Heart right ventricle (tissue), 16 donors: ENCODE data around the gene DYNLT2. TPM values are rescaled to one million over a fixed set of nuclear protein-coding genes. Genes with fewer than 3 reads are reported as not detected.

ENCODE experiments used
- ATAC-seq, 8 donors: fragments of 200-7000 bp; cut with Tn5 transposase; one replicate each; pipeline ENCODE4 v1.9.1; 2020; ENCODE audit warnings: mild to moderate bottlenecking in 8 of 8, moderate library complexity in 8 of 8, moderate number of reproducible peaks in 1 of 8
- DNase-seq, 2 donors: peaks; one replicate each; pipeline ENCODE4 v3.0.0-alpha.2; 2020
- H3K27ac ChIP-seq, 10 donors: fragments of 200-600 bp; sonication (generic) in 2 of 10; one replicate each; pipeline versions ENCODE4 v1.5.0 to v1.8.0; 2020 to 2022; ENCODE audit warnings: mild to moderate bottlenecking in 3 of 10
- H3K27me3 ChIP-seq, 7 donors: fragments of 200-600 bp; one replicate each; pipeline ENCODE4 v1.8.0; 2021 to 2022; ENCODE audit warnings: mild to moderate bottlenecking in 2 of 7
- H3K36me3 ChIP-seq, 9 donors: fragments of 200-600 bp; sonication (generic) in 1 of 9; one replicate each; pipeline versions ENCODE4 v1.5.0 to v1.8.0; 2020 to 2022; ENCODE audit warnings: mild to moderate bottlenecking in 2 of 9
- H3K4me1 ChIP-seq, 9 donors: fragments of 200-600 bp; sonication (generic) in 1 of 9; one replicate each; pipeline versions ENCODE4 v1.5.0 to v1.8.0; 2020 to 2022; ENCODE audit warnings: mild to moderate bottlenecking in 4 of 9
- H3K4me3 ChIP-seq, 10 donors: fragments of 200-600 bp; sonication (generic) in 2 of 10; one replicate each; pipeline versions ENCODE4 v1.5.0 to v1.8.0; 2020 to 2022; ENCODE audit warnings: mild to moderate bottlenecking in 7 of 10, moderate library complexity in 2 of 10
- H3K9me3 ChIP-seq, 11 donors: fragments of 200-600 bp in 10 of 11; sonication (generic) in 2 of 11; one replicate each; pipeline versions ENCODE4 v1.5.0 to v1.8.0; 2013 to 2022; ENCODE audit warnings: mild to moderate bottlenecking in 2 of 11, control low read depth in 1 of 11, moderate library complexity in 1 of 11
- CTCF ChIP-seq, 9 donors: fragments of 200-600 bp; sonication (generic) in 2 of 9; IDR thresholded peaks; one replicate each; pipeline versions ENCODE4 v1.5.0 to v1.8.0; 2021 to 2022; ENCODE audit warnings: antibody characterized with exemption in 9 of 9, mild to moderate bottlenecking in 5 of 9, moderate library complexity in 1 of 9
- WGBS, 2 donors: extraction: QIAGEN DNeasy Blood & Tissue Kit; methylation state at CpG; one replicate each; pipeline ENCODE4 v1.1.7; 2013; ENCODE audit warnings: inconsistent platforms in 1 of 2; 5-methylcytosine and 5-hydroxymethylcytosine counted together
- intact Hi-C, 10 donors: fragments of 100-400 bp; cut with DNase I; formaldehyde crosslinking; loops; one replicate each; pipeline versions ENCODE4 v1.11.1 to v1.14.2; 2022
- polyA plus RNA-seq, 2 donors: library from polyadenylated mRNA; stranded (reverse); fragments of 200-250 nt; gene quantifications; one replicate each; pipeline ENCODE4 v1.2.3, GENCODE V29; 2013
- total RNA-seq, 10 donors: library from RNA; stranded (reverse); fragmentation: NEBNext Ultra II Directional in 3 of 10; extraction: Animal tissue kit (Norgen Biotek cat#: 25700) in 3 of 10; gene quantifications; one replicate each; pipeline versions ENCODE4 v1.2.1 to v1.2.4, GENCODE V29; 2021 to 2023
- donor health status: Arrhythmogenic right ventricular cardiomyopathy.
- donor health status: ischemic (EF 13 %, LVEDD 7.1; RV severe dilation, severe dysfunction).
- donor health status: healthy with polysubstance abuse.
- donor health status: DM: no; HTN: yes; CAD: no.
- donor health status: DM: no; HTN: no; CAD: no.
- donor health status: ischemic (EF 25% LVEDD 6.9; RV normal size, moderate dysfunction).
- donor health status: ischemic (EF 25% LVEDD 5.7; RV mildly dilated, moderate dysfunction).
- donor health status: healthy.
- donor health status: DM: yes; HTN: yes; CAD: no.
- donor health status: Ischemic cardiomyopathy.
- donor health status: ischemic (EF 35%, LVEDD 5.7; RV mildly dilated, moderate dysfunction).
- donor health status: nonischemic (EF 11% LVEDD 7.7; RV severe dilation, severe dysfunction).
- donor health status: DM: yes; HTN: yes; CAD: no.
- donor health status: PGD.
- donor health status: ischemic (EF 29% LVEDD 5.4; RV normal size, mild dysfunction).
- donor health status: nonischemic (EF 23%, LVEDD 6.1; RV moderate dilation, normal function).

Gene DYNLT2
- total and polyA plus RNA-seq, 12 donors = 0.19 to 3.4 (median 0.66) TPM

- no peaks in the 10 kb centered on the region for H3K4me1 ChIP-seq
- H3K4me3 ChIP-seq = no peak overlapping the region
- H3K36me3 ChIP-seq = peaks cover 0 to 47% (median 10%) of the 10 kb centered on the region in 9 donors
- no peaks in the 10 kb centered on the region for H3K27me3 ChIP-seq
- no peak for TF ChIP-seq CTCF (IDR thresholded peaks at IDR 0.05)
- intact Hi-C loops = no loop called here
- WGBS, 2 donors = 95 to 97% methylated on average over 8 of the region's 8 CpGs
- H3K27ac ChIP-seq = no peak overlapping the region
- no peak for ATAC-seq
- H3K9me3 ChIP-seq = no peaks in the 10 kb centered on the region
- no peak for DNase-seq
Measured at GRCh38 chr6:169782966-169783365, 31.6 kb upstream of the DYNLT2 start.

- Histone ChIP-seq H3K9me3 (no peaks in the 10 kb centered on the region), H3K27ac (no peak overlapping the region), H3K27me3 (no peaks in the 10 kb centered on the region), H3K36me3 (peaks cover 0 to 70% (median 14%) of the 10 kb centered on the region in 9 donors), H3K4me3 (no peak overlapping the region), H3K4me1 (no peaks in the 10 kb centered on the region)
- DNase-seq (no peak), ATAC-seq (no peak)
- 91 to 92% methylated on average over 11 of the region's 11 CpGs for WGBS, 2 donors
- intact Hi-C loops = no loop called here
- no peak for TF ChIP-seq CTCF (IDR thresholded peaks at IDR 0.05)
Measured at GRCh38 chr6:169780571-169781091, 29.3 kb upstream of the DYNLT2 start.

- intact Hi-C loops = no loop called here
- Histone ChIP-seq H3K9me3 (no peaks in the 10 kb centered on the region), H3K27me3 (no peaks in the 10 kb centered on the region), H3K4me3 (no peak overlapping the region), H3K27ac (no peak overlapping the region), H3K36me3 (peaks cover 0 to 77% (median 14%) of the 10 kb centered on the region in 9 donors), H3K4me1 (no peaks in the 10 kb centered on the region)
- WGBS, 2 donors = 81 to 84% methylated on average over 5 of the region's 5 CpGs
- no peak for DNase-seq
- no peak for TF ChIP-seq CTCF (IDR thresholded peaks at IDR 0.05)
- no peak for ATAC-seq
Measured at GRCh38 chr6:169779896-169780295, 28.5 kb upstream of the DYNLT2 start.

GRCh38 chr6:169779092-169779815 is 27.9 kb upstream of the DYNLT2 start:
- Histone ChIP-seq H3K27ac (no peak overlapping the region), H3K4me3 (no peak overlapping the region), H3K36me3 (peaks cover 0 to 84% (median 14%) of the 10 kb centered on the region in 9 donors), H3K4me1 (no peaks in the 10 kb centered on the region), H3K9me3 (no peaks in the 10 kb centered on the region), H3K27me3 (no peaks in the 10 kb centered on the region)
- DNase-seq (no peak), ATAC-seq (no peak)
- intact Hi-C loops = no loop called here
- WGBS, 2 donors = 80 to 84% methylated on average over 8 of the region's 8 CpGs
- no peak for TF ChIP-seq CTCF (IDR thresholded peaks at IDR 0.05)
